Activated T-helper 1 cell treated with anti-CD3 and anti-CD28 coated beads, Interleukin-12 subunit alpha, Interleukin-12 subunit beta, Interleukin-2, Interleukin-4 antibody, amounts not matched to agents 30 ng/mL and 10 ng/mL and 1 ng/mL, durations not matched to agents 14 hours and 24 hours and 36 hours (primary cell): ENCODE measurements around the gene NHS. TPM values are rescaled to one million over a fixed set of nuclear protein-coding genes. Genes with fewer than 3 reads are reported as not detected.

ENCODE experiments used
- DNase-seq: peaks from one replicate; pipeline ENCODE4 v3.0.0; 2021; ENCODE audit warnings: low spot score
- H3K27ac Mint-ChIP-seq: one replicate; pipeline ENCODE4 v1.8.0; 2021; ENCODE audit warnings: mild to moderate bottlenecking, mixed read lengths
- H3K27me3 Mint-ChIP-seq: one replicate; pipeline ENCODE4 v1.8.0; 2022; ENCODE audit warnings: mild to moderate bottlenecking, moderate library complexity, mixed read lengths; ENCODE audit not compliant: insufficient read depth
- H3K36me3 Mint-ChIP-seq: one replicate; pipeline ENCODE4 v1.8.0; 2021; ENCODE audit warnings: low read depth, mixed read lengths
- H3K4me1 Mint-ChIP-seq: one replicate; pipeline ENCODE4 v1.8.0; 2021; ENCODE audit warnings: low read depth, mixed read lengths
- H3K4me3 Mint-ChIP-seq: one replicate; pipeline ENCODE4 v1.8.0; 2021; ENCODE audit warnings: mild to moderate bottlenecking, moderate library complexity, mixed read lengths
- H3K9me3 Mint-ChIP-seq: one replicate; pipeline ENCODE4 v1.8.0; 2021; ENCODE audit warnings: mixed read lengths
- intact Hi-C: fragments of 100-400 bp; cut with micrococcal nuclease; formaldehyde crosslinking; loops from one replicate; pipeline ENCODE4 v1.15.1; 2024
- total RNA-seq: library from RNA; stranded (reverse); gene quantifications from 2 replicates; pipeline ENCODE4 v1.2.3, GENCODE V29; 2022

NHS gene
- total RNA-seq, 1 donor from 2014 or later, result 8.1 TPM

GRCh38 chrX:17768997-17769396, 394.0 kb downstream of the NHS start:
- no peak for DNase-seq
- Mint-ChIP-seq H3K4me3 (no peak overlapping the region), H3K9me3 (no peaks in the 10 kb centered on the region), H3K36me3 (no peaks in the 10 kb centered on the region), H3K27ac (no peak overlapping the region), H3K27me3 (no peaks in the 10 kb centered on the region), H3K4me1 (no peaks in the 10 kb centered on the region)
- intact Hi-C loops, result no loop called here

GRCh38 chrX:17769701-17770269, 394.8 kb downstream of the NHS start:
- intact Hi-C loops, result loop anchor here (2.0 kb wide), 1 partner anchor 27 kb away; no protein-coding TSS in a partner anchor
- Mint-ChIP-seq H3K36me3 (no peaks in the 10 kb centered on the region), H3K9me3 (no peaks in the 10 kb centered on the region), H3K4me1 (no peaks in the 10 kb centered on the region), H3K27me3 (no peaks in the 10 kb centered on the region), H3K27ac (no peak overlapping the region), H3K4me3 (no peak overlapping the region)
- no peak for DNase-seq

GRCh38 chrX:17773221-17773876, 398.3 kb downstream of the NHS start:
- no peak for DNase-seq
- no peaks in the 10 kb centered on the region for H3K4me1 Mint-ChIP-seq
- H3K9me3 Mint-ChIP-seq, result no peaks in the 10 kb centered on the region
- H3K36me3 Mint-ChIP-seq, result no peaks in the 10 kb centered on the region
- H3K27ac Mint-ChIP-seq, result no peak overlapping the region
- intact Hi-C loops, result no loop called here
- H3K27me3 Mint-ChIP-seq, result no peaks in the 10 kb centered on the region
- H3K4me3 Mint-ChIP-seq, result no peak overlapping the region

GRCh38 chrX:17774053-17774452, 399.1 kb downstream of the NHS start:
- no peaks in the 10 kb centered on the region for H3K27me3 Mint-ChIP-seq
- no peaks in the 10 kb centered on the region for H3K36me3 Mint-ChIP-seq
- H3K4me3 Mint-ChIP-seq, result no peak overlapping the region
- no peak for DNase-seq
- no peaks in the 10 kb centered on the region for H3K4me1 Mint-ChIP-seq
- no peaks in the 10 kb centered on the region for H3K9me3 Mint-ChIP-seq
- H3K27ac Mint-ChIP-seq, result no peak overlapping the region
- intact Hi-C loops, result no loop called here

- Mint-ChIP-seq H3K36me3 (no peaks in the 10 kb centered on the region), H3K9me3 (peaks cover 4% of the 10 kb centered on the region), H3K27ac (no peak overlapping the region), H3K4me1 (no peaks in the 10 kb centered on the region), H3K4me3 (no peak overlapping the region), H3K27me3 (no peaks in the 10 kb centered on the region)
- intact Hi-C loops, result no loop called here
- DNase-seq, result no peak
These were observed 404.0 kb downstream of the NHS start for GRCh38 chrX:17778997-17779396.

- H3K4me3 Mint-ChIP-seq, result no peak overlapping the region
- no peaks in the 10 kb centered on the region for H3K27me3 Mint-ChIP-seq
- H3K9me3 Mint-ChIP-seq, result peaks cover 4% of the 10 kb centered on the region
- no peak overlapping the region for H3K27ac Mint-ChIP-seq
- intact Hi-C loops, result no loop called here
- H3K4me1 Mint-ChIP-seq, result no peaks in the 10 kb centered on the region
- no peak for DNase-seq
- no peaks in the 10 kb centered on the region for H3K36me3 Mint-ChIP-seq
These were observed 404.4 kb downstream of the NHS start for GRCh38 chrX:17779434-17779833.
